IPS-NIHi7 (cell line): ENCODE results near the gene WDR90.
A peak's percentile ranks its signal among the peaks of the same experiment; 100 is the strongest.

Experiments
- DNase-seq: peaks from one replicate; pipeline ENCODE4 v3.0.0; 2012; ENCODE audit warnings: mixed read lengths; ENCODE audit errors: extremely low spot score

The WDR90 gene

GRCh38 chr16:676565-676902 is 27.4 kb downstream of the WDR90 start:
- DNase-seq = no peak

DNA sequence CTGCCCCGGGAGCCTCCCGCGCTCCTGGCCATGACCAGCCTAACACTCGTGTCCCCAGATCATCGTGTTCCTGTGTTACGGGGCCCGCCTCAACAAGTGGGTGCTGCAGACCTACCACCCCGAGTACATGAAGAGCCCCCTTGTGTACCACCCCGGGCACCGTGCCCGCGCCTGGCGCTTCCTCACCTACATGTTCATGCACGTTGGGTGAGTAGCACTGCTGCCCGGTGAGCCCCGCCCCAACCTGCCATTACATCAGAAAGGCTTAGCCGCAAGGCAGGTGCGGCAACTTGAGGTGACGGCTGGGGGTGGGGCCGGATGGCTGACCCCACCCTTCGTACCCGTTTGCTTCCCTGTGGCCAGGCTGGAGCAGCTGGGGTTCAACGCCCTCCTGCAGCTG is 27.7 kb downstream of the WDR90 start:
- DNase-seq = no peak

- DNase-seq = no peak
Measured at GRCh38 chr16:677316-678190, 28.4 kb downstream of the WDR90 start.

- DNase-seq = no peak
Measured at GRCh38 chr16:678209-678857, 29.2 kb downstream of the WDR90 start.

DNA sequence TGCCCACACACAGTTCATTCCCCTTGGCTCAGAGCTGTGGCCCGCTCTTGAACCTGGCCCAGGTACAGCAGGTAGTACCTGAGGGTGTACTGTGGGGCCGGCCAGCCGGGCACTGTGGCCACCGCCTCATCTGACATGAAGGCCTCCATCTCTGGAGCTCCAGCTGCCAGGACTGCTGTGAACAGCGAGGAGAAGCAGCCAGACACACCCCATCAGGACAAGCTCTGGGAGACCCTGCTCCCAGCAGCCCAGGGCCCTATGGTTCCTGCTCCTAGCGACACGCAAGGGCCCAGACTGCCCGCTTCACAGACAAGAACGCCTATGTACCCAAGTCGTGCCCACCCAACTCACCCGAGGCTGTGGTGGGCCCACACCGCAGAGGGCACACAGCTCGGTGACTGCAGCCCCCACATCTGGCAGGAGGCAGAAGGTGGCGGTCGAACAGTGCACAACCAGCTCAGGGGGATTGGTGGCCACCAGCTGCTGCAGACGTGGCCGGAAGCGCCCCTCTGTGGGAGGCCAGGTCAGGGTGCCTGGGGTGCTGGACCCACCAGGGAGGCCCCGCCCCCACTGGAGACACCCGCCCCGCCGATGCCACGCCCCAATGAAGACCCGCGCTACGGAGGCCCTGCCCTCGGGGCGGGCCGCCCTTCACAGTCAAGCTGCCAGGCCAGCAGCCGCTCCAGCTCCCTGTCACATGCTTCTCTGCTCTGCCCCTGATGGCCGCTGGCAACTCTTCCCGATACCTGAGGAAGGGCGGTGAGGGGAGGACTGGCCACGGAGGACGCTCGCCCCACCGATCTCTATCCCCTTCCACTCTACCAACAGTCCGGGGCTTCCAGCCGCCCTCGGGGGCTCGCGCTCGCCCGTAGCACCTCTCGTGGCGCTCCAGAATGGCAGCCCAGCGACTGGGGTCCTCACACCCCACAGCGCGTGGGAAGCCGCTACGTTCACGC is 30.0 kb downstream of the WDR90 start:
- DNase-seq = no peak

- peak; percentile 87 for DNase-seq
Measured at GRCh38 chr16:679814-680624, 30.9 kb downstream of the WDR90 start, which contains the start of gene STUB1. STUB1 (plus strand) TSS chr16:680410; CDS start chr16:680526, 116 bp downstream.

DNA sequence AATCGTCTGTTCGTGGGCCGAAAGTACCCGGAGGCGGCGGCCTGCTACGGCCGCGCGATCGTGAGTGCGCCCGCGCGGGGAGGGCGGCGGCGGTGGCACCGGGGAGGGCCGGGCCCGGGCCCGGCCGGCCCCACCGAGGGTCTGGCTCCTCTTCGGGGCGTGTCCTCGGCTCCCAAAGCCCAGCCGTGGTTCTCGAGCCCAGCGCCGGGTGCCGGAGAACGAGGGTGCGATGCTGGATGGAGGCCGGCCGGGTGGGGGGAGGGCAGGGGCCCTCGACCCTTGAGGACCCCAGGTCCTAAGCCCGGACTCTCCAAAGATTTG is 31.4 kb downstream of the WDR90 start:
- DNase-seq = no peak

GRCh38 chr16:680967-681745 is 32.0 kb downstream of the WDR90 start:
- DNase-seq = no peak

DNA sequence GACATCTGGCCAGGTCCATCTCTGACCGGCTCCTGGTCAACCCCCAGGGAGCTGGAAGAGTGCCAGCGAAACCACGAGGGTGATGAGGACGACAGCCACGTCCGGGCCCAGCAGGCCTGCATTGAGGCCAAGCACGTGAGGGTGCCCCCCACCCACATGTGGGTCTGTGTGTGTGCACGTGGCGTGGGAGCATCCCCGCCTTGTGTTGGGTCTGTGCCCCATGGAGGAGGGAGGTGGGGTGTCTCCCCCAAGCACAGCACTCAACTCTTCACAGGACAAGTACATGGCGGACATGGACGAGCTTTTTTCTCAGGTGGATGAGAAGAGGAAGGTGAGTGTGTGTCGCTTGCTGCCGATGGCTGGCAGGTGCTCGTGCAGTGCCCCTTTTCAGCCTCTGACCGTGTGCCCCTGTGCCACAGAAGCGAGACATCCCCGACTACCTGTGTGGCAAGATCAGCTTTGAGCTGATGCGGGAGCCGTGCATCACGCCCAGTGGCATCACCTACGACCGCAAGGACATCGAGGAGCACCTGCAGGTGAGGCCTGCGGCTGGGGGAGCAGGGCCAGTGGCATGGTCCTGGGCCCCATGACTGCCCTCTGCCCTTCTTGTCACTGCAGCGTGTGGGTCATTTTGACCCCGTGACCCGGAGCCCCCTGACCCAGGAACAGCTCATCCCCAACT is 32.7 kb downstream of the WDR90 start:
- no peak for DNase-seq

- no peak for DNase-seq
Measured at GRCh38 chr16:682493-683395, 33.6 kb downstream of the WDR90 start.

DNA sequence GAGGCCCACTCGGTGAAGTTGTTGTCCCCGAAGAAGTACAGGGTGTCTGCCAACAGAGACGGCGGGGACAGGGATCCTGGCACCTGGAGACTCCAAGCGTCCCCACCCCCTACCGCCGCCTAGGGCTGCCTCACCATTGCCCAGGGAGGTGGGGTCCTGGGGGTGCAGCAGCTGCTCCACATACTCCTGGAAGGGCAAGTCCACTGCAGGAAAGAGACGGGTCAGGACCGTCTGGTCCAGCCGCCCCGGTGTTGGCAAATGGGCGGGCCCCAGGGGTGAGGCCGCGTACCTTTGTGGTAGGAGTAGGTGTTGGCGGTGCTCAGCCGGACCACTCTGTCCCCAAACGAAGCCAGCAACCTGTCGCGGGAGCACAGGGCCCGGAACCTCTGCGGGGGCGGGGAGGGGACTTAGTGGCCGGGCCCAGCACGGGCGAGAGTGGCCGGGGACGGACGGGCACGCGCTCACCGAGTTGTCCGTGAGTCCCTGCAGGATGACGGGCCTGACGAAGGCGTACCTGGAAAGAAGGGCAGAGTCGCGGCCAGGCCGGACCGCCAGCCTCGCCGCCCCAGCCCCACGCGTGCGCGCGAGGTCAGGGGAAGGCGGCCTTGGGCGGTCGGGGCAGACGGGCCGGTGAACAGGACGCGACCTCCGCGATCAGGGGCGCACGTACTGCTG is 34.4 kb downstream of the WDR90 start:
- DNase-seq = no peak

DNA sequence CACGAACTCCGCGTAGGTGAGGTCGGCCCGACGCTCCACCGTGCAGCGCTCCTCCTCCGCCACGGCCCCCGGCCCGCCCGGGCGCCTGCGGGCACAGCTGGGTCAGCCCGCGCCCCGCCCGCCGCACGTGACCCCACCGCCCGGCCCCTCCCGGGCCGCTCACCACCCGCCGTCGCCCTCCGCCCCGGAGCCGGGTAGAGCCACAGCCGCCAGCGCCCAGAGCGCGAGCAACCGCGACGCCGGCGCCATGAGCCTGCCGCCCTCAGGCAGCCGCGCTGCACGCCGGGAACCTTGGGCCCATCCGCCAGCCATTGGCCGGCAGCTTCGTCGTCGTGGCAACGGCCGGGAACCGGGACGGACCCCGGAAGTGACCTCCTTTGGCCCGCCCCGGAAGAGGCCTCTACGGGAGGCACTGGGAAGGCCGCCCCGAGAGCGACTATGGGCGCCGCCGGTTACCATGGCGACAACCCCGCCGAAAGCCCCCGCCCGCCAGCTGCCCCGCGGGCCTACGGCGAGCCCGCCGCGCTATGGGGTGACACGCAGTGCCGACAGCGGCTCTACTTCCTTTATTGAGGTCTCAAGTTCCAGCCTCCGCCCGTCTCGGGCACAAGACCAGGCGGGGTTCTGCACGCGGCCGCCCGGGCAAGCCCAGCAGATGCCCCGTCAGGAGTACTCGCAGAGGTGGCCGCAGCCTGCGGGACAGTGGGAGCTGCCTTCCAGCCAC is 35.1 kb downstream of the WDR90 start, which contains the start of gene JMJD8:
TSS of gene JMJD8 (minus strand) at position 264 of the 724 bp plus-strand sequence. CDS start at position 249, 15 bp downstream.
- DNase-seq = peak; percentile 94

- no peak for DNase-seq
Measured at GRCh38 chr16:684961-685696, 36.0 kb downstream of the WDR90 start.

DNA sequence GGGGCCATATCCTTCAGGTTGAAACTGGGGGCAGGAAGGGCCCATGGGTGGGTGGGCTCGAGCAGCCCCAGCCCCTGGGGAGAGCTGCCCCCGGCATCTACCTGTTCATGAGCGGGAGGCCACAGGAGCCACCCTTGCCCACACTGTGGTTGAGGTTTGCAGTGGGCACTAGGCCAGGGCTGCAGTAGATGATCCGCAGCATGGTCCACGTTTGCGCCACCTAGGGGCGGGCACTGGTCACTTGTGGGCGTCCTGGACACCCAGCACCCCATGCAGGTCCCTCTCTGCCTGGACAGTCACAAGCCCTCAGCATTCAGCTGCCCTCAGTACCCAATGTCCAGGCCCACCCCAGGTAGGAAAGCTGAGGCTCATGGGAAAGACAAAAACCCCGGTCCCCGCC is 36.8 kb downstream of the WDR90 start:
- DNase-seq = no peak

GRCh38 chr16:686459-687260 is 37.5 kb downstream of the WDR90 start:
- no peak for DNase-seq

- DNase-seq = no peak
Measured at GRCh38 chr16:687499-687898, 38.3 kb downstream of the WDR90 start.
